Neuron (in vitro differentiated cells): ENCODE measurements around the gene PARN.
"Not testable (repeated sequence)": the region's sequence is repeated elsewhere in the genome, so short reads cannot be mapped to it uniquely, and the experiment has no call there.

ENCODE experiments used
- H2AFZ ChIP-seq: one replicate; pipeline ENCODE4 v1.6.1; 2013; ENCODE audit warnings: low read depth, mild to moderate bottlenecking, inconsistent platforms, low read length, moderate library complexity
- H3K27me3 ChIP-seq: one replicate; pipeline ENCODE4 v1.6.1; 2013; ENCODE audit warnings: low read length; ENCODE audit not compliant: insufficient read depth
- H3K36me3 ChIP-seq: one replicate; pipeline ENCODE4 v1.6.1; 2013; ENCODE audit warnings: low read length; ENCODE audit not compliant: insufficient read depth
- H3K4me1 ChIP-seq: one replicate; pipeline ENCODE4 v1.6.1; 2013; ENCODE audit warnings: low read length; ENCODE audit not compliant: insufficient read depth
- H3K4me3 ChIP-seq: 2 replicates; pipeline ENCODE4 v1.5.1; 2013; ENCODE audit warnings: mild to moderate bottlenecking, low read length, moderate library complexity
- H3K9me3 ChIP-seq: one replicate; pipeline ENCODE4 v1.6.1; 2013; ENCODE audit warnings: low read length

PARN gene

DNA sequence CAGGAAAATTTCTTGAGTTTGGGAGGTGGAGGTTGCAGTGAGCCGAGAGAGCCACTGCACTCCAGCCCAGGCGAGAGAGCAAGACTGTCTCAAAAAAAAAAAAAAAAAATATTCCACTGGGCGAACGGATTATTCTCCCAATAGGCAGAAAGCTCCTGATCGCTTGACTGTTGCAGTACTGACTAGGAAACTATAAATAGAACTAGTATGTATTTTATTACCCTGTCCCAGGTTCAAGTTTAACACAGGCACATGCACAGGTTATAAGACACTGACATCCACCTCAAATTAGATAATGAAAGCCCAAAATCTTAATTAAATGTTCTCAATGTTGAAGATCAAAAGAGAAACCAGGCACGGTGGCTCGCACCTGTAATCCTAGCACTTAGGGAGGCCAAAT lies 11.5 kb downstream of the PARN start:
- Histone ChIP-seq H3K36me3 (peaks cover 67% of the 10 kb centered on the region), H3K4me1 (no peaks in the 10 kb centered on the region), H3K4me3 (no peak overlapping the region), H3K9me3 (no peaks in the 10 kb centered on the region), H2AFZ (no peak overlapping the region), H3K27me3 (no peaks in the 10 kb centered on the region)

DNA sequence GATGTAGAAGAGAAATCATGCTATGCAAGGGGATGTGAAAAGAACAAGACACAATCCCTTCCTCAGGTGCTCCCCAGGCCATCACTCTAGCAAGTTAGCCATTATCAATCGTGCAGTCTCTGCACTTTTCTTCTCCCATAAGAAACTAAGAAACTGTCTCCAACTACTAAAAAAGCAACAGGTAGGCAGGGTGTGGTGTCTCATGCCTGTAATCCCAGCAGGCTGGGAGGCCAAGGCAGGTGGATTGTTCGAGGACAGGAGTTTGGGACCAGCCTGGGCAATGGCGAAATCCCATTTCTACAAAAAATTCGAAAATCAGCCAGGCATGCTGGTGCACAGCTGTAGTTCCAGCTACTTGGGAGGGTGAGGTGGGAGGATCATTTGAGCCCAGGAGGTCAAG lies 13.8 kb downstream of the PARN start:
- Histone ChIP-seq H3K9me3 (no peaks in the 10 kb centered on the region), H3K4me1 (no peaks in the 10 kb centered on the region), H3K36me3 (peaks cover 65% of the 10 kb centered on the region), H2AFZ (no peak overlapping the region), H3K4me3 (no peak overlapping the region), H3K27me3 (no peaks in the 10 kb centered on the region)

DNA sequence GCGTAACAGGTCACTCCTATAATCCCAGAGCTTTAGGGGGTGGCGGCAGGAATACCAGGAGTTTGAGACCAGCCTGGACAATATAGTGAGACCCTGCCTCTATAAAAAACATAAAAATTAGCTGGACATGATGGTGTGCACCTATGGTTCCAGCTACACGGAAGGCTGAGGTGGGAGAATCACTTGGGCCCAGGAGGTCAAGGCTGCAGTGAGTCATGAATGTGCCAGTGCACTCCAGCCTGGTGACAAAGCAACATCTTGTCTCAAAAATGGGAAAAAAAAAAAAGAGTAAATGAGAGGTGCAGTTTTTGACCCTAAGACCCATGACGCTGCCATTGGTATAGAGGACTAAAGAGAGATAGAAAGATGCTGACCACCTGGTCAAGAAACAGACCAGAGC lies 16.1 kb downstream of the PARN start:
- no peaks in the 10 kb centered on the region for H3K9me3 ChIP-seq
- peaks cover 69% of the 10 kb centered on the region for H3K36me3 ChIP-seq
- no peaks in the 10 kb centered on the region for H3K27me3 ChIP-seq
- peaks cover 7% of the 10 kb centered on the region for H3K4me1 ChIP-seq
- H3K4me3 ChIP-seq: no peak overlapping the region
- no peak overlapping the region for H2AFZ ChIP-seq

DNA sequence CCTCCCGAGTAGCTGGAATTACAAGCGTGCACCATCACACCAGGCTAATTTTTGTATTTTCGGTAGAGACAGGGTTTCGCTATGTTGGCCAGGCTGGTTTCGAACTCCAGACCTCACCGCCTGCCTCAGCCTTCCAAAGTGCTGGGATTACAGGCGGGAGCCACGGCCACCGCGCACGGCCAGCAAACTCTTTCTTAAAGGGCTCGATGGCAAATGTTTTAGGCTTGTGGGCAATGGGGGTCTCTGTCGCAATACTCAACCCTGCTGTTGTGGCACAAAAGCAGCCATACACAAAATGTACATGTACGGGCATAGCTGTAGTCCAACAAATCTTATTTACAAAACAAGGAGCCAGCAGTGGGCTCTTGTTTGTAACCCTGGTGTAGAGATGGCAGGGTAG lies 18.4 kb downstream of the PARN start:
- H3K36me3 ChIP-seq: peaks cover 75% of the 10 kb centered on the region
- peaks cover 17% of the 10 kb centered on the region for H3K4me1 ChIP-seq
- no peaks in the 10 kb centered on the region for H3K9me3 ChIP-seq
- no peak overlapping the region for H3K4me3 ChIP-seq
- H3K27me3 ChIP-seq: no peaks in the 10 kb centered on the region
- H2AFZ ChIP-seq: no peak overlapping the region

DNA sequence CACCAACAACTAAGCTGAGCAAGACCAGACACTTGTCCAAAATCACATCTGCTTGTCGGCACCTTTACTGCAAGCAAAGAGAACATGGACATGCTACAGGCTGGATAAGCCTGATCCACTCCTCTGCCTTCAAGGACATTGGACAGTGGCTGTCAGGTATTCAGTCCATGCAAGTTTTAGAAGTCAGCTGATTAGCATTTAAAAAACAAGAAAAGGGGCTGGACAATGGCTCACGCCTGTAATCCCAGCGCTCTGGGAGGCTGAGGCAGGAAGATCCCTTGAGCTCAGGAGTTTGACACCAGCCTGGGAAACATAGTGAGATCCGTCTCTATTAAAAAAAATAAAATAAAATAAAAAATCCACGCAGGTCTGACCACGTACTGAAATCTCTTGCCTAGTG lies 20.3 kb downstream of the PARN start:
- H3K27me3 ChIP-seq: no peaks in the 10 kb centered on the region
- H3K4me3 ChIP-seq: no peak overlapping the region
- H2AFZ ChIP-seq: no peak overlapping the region
- peaks cover 17% of the 10 kb centered on the region for H3K4me1 ChIP-seq
- peaks cover 67% of the 10 kb centered on the region for H3K36me3 ChIP-seq
- H3K9me3 ChIP-seq: no peaks in the 10 kb centered on the region

DNA sequence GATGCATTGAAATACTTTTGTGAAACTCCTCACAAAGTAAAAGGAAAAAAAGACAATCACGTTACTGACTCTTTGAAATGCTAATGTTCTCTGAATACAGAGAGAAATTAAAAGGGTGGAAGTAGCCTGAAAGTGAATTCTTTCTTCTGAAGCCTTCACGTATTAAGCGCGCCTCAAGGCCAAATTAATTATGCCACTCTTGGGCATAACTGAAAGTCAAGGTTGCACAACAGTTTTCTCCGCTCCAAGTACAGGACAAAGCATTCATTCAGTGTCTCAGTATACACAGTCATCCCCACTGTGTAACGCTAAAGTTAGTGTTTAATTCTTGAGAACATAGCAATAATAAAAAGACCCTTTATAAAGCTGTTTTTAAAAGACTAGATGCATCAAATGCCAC lies 21.5 kb downstream of the PARN start:
- Histone ChIP-seq H3K9me3 (no peaks in the 10 kb centered on the region), H2AFZ (no peak overlapping the region), H3K27me3 (no peaks in the 10 kb centered on the region), H3K4me3 (no peak overlapping the region), H3K4me1 (peaks cover 17% of the 10 kb centered on the region), H3K36me3 (peaks cover 65% of the 10 kb centered on the region)

DNA sequence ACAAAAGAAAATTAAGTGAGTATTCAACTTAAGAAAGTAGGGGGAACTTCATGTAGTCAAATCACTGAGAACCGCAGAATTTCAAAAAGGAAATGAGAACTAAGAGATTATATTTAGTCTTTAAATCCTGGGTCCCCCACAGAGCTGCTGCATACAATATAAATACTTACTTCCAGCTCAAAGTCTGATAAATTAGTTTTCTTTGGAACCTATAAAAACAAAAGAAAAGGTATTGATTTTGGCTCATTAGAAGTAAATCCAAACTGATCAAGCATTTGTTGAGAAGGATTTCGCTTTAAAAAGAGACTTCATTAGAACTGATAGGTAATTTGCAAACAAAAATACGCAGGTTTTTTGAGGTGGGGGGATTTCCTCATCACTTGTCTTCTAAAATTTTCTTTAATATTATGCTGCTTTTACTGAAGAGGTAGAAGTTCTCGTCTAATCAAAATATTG lies 21.9 kb downstream of the PARN start:
- H3K36me3 ChIP-seq: peaks cover 66% of the 10 kb centered on the region
- no peaks in the 10 kb centered on the region for H3K9me3 ChIP-seq
- no peak overlapping the region for H3K4me3 ChIP-seq
- H3K4me1 ChIP-seq: peaks cover 17% of the 10 kb centered on the region
- H2AFZ ChIP-seq: no peak overlapping the region
- no peaks in the 10 kb centered on the region for H3K27me3 ChIP-seq

DNA sequence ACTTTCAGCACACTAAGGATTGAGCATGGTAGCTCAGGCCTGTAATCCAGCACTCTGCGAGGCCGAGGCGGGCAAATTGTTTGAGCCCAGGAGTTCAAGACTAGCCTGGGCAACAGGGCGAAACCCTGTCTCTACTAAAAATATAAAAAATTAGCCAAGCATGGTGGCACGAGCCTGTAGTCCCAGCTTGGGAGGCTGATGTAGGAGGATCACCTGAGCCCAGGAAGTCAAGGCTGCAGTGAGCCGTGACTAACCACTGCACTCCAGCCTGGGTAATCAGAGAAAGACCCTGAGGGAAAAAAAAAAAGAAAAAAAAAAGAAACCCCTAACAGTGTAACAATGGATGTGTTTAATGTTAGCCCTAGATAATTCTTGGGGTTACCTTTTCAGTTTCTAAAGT lies 24.0 kb downstream of the PARN start:
- Histone ChIP-seq H3K27me3 (no peaks in the 10 kb centered on the region), H3K9me3 (no peaks in the 10 kb centered on the region), H3K4me1 (peaks cover 17% of the 10 kb centered on the region), H2AFZ (no peak overlapping the region), H3K36me3 (peaks cover 68% of the 10 kb centered on the region), H3K4me3 (no peak overlapping the region)

DNA sequence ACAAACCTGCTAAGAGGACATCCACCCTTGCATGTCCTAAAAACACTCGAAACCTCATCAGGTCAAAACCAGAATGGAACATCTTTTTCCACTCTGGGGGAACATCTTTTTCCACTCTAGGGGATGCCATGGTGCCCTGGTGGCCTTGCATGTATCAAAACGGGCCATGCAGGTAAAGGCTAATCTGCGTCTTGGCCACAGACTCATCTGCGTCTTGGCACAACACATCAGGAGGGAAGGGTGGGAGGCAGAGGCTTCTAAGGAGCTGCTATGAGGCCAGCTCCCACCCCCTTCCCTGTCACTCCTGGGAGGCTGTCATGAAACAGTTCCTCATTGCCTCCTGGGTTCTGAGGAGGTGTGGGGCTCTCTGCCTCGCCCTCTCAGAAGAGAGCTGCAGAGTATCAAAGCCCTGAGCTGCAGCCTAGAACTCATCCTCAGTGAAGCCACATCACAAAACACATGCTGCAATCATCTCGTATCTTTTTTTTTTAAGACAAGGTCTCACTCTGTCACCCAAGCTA lies 27.6 kb downstream of the PARN start:
- Histone ChIP-seq H3K36me3 (peaks cover 57% of the 10 kb centered on the region), H3K4me3 (no peak overlapping the region)

DNA sequence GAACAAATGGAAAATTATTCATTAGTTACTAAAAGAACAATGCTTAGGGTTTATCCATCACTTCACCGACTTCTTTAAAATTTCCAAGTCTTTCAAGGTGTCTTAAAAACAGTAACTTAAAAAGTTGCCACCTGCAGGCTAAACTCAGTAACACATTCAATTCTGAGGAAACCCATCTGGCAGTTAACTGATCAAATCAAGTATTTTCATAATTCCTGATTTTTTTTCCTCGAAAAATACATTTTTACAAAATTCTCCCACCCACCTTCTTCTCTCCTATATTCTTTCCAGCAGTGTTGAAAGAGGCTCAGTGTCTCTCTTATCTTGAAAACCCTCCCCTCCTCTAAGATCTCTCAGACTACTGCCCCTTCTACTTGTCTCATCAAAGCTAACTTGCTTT lies 29.9 kb downstream of the PARN start:
- H3K4me3 ChIP-seq: no peak overlapping the region
- H3K4me1 ChIP-seq: no peaks in the 10 kb centered on the region
- peaks cover 51% of the 10 kb centered on the region for H3K36me3 ChIP-seq
- H3K9me3 ChIP-seq: peaks cover 2% of the 10 kb centered on the region
- no peaks in the 10 kb centered on the region for H3K27me3 ChIP-seq
- no peak overlapping the region for H2AFZ ChIP-seq

More for the DNA sequence above, 27.6 kb downstream of the PARN start:
- no peaks in the 10 kb centered on the region for H3K27me3 ChIP-seq
- H3K4me1 ChIP-seq: no peaks in the 10 kb centered on the region
- no peak overlapping the region for H2AFZ ChIP-seq
- peaks cover 2% of the 10 kb centered on the region for H3K9me3 ChIP-seq

DNA sequence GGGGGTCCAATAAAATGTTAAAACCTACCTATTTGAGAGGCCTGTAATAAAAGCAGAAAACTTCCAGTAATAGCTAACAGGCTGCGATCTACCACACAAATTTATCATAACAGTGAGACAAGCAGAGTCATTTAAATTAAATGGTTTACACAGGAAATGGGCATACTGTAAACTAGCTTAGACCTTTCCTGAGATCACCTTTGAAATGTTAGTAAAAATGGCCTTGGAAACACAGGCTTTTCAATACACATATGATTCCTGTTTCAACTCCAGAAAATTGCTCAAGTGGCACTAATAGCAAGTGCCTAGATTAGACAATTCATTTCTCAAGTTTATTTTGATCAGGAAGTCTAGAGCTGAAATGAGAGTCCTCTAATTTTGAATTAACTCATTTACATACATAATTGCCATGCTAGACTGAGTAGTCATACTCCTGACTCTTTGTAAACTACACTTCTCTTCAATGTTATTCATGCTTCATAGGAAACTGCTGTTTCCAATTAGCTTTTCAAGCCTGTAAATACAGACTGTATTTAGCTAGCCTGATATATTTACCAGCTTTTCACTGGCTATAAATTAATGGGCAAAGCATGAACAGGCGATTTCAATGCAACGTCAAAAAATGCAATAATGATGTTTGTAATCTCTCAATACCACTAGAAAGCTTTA lies 43.3 kb downstream of the PARN start:
- H3K4me1 ChIP-seq: no peaks in the 10 kb centered on the region
- H3K36me3 ChIP-seq: peaks cover 53% of the 10 kb centered on the region
- H3K9me3 ChIP-seq: no peaks in the 10 kb centered on the region
- no peaks in the 10 kb centered on the region for H3K27me3 ChIP-seq
- no peak overlapping the region for H2AFZ ChIP-seq
- H3K4me3 ChIP-seq: no peak overlapping the region

DNA sequence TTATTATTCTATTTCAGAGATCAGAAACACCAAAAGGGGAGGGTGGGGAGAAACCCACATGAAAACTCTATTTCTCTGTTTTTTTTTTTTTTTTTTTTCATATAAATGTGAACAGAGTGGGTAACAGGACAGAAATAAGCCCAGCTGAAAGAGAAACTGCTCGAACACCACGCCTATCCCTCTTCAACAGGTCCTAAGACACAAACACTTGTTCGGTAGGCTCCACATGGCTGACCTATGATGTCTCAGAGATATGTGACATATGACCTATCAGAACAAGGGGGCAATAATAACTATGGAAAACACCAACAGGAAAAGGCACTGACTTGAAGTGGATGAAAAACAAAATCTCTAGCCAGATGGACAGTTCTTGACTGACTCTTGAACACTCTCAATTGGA lies 44.8 kb downstream of the PARN start:
- Histone ChIP-seq H3K9me3 (no peaks in the 10 kb centered on the region), H3K4me3 (no peak overlapping the region), H3K27me3 (no peaks in the 10 kb centered on the region), H2AFZ (no peak overlapping the region), H3K4me1 (no peaks in the 10 kb centered on the region), H3K36me3 (peaks cover 60% of the 10 kb centered on the region)

DNA sequence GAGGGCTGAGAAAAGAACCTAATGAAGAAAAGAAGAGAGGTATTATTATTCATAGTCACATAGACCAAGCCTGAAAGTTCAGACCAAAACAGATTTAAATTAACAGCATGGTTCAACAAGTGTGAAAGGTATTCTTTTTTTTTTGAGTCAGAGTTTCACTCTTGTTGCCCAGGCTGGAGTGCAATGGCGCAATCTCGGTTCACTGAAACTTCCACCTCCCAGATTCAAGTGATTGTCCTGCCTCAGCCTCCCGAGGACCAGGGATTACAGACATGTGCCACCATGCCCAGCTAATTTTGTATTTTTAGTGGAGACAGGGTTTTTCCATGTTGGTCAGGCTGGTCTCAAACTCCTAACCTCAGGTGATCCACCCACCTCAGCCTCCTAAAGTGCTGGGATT lies 49.1 kb downstream of the PARN start:
- not testable (repeated sequence) for H3K27me3 ChIP-seq, H3K9me3 ChIP-seq, H2AFZ ChIP-seq, H3K4me3 ChIP-seq, H3K4me1 ChIP-seq
- H3K36me3 ChIP-seq: peaks cover 65% of the 10 kb centered on the region

DNA sequence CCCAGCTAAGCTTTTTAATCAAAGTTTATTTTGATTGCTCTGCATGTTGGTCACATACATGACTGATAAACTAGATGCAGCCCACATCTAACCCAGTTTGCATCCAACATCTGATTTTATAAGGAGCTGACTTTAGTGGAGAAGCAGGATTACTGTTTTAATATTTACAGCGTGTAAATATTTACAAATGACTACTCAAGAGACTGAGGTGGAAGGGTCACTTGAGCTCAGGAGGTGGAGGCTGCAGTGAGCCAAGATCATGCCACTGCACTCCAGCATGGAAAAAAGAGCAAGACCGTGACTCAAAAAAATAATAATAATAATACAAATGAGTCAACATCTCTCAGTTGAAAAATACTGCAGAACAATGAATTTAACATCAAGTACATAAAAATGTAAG lies 50.8 kb downstream of the PARN start:
- H3K4me1 ChIP-seq: no peaks in the 10 kb centered on the region
- H3K27me3 ChIP-seq: no peaks in the 10 kb centered on the region
- H3K9me3 ChIP-seq: peaks cover 9% of the 10 kb centered on the region
- no peak overlapping the region for H2AFZ ChIP-seq
- no peak overlapping the region for H3K4me3 ChIP-seq
- peaks cover 71% of the 10 kb centered on the region for H3K36me3 ChIP-seq
